GM13977 (cell line): Measurements from ENCODE around the gene PLEK2.

ENCODE experiments used
- DNase-seq: peaks from one replicate; pipeline ENCODE4 v3.0.0; 2012; ENCODE audit warnings: low spot score
- CTCF ChIP-seq: IDR thresholded peaks from 2 replicates; pipeline ENCODE4 v1.5.1; 2012; ENCODE audit warnings: mild to moderate bottlenecking, control low read depth; ENCODE audit not compliant: insufficient read depth; ENCODE audit errors: extremely low read depth, missing control alignments
- in situ Hi-C: fragments of 300-500 bp; cut with MboI; formaldehyde crosslinking; loops from one replicate; pipeline ENCODE4 v1.12.0; 2022; ENCODE audit warnings: low sequenced_read_pairs, low pct_unique_long_range_greater_than_20kb, mixed read lengths, inconsistent platforms; ENCODE audit not compliant: unreplicated experiment

The PLEK2 gene

DNA sequence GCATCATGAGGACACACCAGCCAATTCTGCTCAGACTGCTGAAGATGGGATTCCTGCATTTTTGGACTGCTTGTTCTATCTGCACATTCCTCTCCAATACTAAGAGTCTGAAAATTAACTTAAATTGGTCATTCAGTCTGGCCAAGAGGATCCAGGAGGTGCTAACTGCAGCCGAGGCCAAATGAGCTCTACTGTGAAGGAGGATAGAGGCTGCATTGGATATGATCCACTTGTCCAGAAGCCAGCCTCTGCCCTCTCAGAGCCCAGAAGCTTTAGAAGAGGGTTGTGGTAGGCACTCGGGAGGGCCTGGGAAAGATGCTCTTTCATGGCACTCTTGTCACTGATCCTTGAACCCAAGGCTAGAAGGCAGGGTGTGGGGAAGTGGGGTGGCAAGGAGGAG lies 37.1 kb upstream of the PLEK2 start:
- in situ Hi-C loops: no loop called here
- TF ChIP-seq CTCF: no peak
- no peak for DNase-seq

GRCh38 chr14:67447033-67447381 lies 35.0 kb upstream of the PLEK2 start:
- no peak for TF ChIP-seq CTCF
- no peak for DNase-seq
- in situ Hi-C loops: no loop called here

DNA sequence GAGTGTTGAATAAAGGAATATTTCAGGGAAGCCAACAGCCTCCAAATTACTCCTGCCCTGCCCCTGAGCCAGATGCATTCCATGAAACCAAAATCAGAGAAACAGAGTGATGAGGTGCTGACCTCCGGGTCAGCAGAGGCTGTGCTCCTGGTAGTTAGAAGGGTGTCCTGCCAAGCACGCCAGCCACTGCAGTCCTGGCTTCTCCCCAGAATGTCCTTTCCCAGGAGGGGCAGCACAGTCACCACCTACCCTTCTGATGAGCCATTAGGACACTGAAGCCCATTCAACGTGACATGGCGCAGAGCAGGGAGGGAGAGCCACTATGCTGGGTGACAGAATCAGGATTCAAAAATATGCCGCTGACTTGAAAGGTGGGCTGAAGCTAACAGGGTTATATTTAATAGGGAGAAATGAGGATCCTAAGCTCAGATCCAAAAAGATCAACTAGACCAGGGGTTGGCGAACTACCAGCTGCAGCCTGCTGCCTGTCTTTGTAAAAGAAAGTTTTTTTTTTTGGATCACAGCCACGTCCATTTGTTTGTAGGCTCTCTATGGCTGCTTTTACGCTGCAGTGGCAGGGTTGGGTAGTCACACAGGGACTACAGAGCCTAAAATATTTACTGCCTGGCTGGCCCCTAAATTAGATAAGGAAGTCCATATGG lies 34.5 kb upstream of the PLEK2 start:
- TF ChIP-seq CTCF: no peak
- DNase-seq: no peak
- in situ Hi-C loops: no loop called here

DNA sequence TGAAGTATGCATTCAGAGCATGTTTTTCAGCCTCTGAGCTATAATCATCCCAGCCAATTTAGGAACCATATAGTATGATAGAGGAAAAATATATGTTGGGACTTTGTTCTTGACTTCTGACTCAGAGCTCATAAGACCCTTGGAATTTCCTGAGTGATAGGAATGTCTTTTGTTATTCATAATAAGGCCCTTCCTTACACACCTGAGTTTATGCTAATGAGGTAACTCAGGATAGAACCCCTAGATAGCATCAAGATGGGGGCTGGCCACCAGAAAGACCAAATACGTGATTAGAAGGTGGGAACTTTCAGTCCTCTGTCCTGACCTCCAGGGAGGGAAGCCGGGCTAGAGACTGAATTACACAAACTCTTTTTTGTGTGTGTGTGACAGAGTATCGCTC lies 32.4 kb upstream of the PLEK2 start:
- TF ChIP-seq CTCF: no peak
- in situ Hi-C loops: no loop called here
- no peak for DNase-seq

DNA sequence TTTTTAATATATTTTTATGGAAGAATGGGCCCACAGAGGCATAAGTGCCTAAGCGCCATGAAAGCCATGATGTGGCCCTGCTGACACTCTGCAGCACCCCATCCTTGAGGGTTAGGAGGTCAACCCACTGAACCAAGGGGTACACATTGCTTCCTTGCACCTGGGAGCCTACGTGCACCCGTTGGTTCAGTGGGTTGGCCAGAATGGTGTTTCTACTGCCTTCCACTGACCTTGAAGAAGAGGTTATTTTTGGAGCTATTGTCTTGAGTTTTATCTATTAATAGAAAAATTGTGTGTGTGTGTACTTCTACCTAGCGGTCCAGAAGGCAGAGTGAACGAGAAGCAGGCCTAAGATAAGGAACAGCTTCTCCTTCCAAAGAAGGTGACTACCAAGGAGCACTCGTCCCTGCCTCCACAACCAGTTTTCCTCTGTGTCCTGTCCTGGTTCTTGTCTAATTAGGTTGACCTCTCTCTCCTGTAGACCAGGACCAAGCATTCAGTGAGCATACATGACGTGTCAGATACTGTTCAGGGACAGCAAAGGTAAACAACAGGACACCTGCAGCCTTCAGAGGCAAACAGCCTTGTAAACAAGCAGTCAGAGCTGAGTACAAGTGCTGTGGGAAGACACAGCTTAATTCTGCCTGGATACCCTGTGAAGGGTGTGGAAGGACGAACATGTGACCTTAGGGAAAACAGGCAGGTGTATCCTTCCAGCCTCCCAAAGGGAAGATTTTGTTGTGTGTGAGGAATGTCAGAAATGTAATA lies 30.4 kb upstream of the PLEK2 start:
- no peak for DNase-seq
- TF ChIP-seq CTCF: no peak
- in situ Hi-C loops: no loop called here

- no peak for TF ChIP-seq CTCF
- in situ Hi-C loops: no loop called here
Measured at GRCh38 chr14:67441672-67442071, 29.7 kb upstream of the PLEK2 start.

GRCh38 chr14:67441256-67441655 lies 29.3 kb upstream of the PLEK2 start:
- TF ChIP-seq CTCF: no peak
- no peak for DNase-seq
- in situ Hi-C loops: no loop called here

More at GRCh38 chr14:67441672-67442071, 29.7 kb upstream of the PLEK2 start:
- no peak for DNase-seq
